ENCODE data around the gene ZBTB39.
"Not testable (repeated sequence)": the region's sequence is repeated elsewhere in the genome, so short reads cannot be mapped to it uniquely, and the experiment has no call there.

The ZBTB39 gene

DNA sequence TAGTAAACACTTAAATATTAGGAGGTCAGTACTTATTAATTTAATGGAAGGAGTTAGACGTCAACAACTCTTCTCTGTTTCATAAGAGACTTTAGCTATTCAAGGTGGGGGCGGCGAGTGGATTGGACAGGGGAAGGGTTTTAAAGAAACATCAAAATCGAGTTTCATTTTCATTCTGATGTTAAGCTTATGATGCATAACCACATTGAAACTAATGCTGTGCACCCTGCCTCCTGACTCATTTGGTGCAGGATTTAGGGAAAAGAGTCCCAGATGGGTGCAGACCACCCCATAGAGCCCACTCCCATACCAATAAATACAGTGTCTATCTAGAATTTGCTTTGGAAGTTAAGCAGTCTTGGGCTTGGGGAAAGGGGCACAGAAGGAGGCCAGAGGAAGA, 7.4 kb downstream of the ZBTB39 start:
- no peak for DNase-seq

DNA sequence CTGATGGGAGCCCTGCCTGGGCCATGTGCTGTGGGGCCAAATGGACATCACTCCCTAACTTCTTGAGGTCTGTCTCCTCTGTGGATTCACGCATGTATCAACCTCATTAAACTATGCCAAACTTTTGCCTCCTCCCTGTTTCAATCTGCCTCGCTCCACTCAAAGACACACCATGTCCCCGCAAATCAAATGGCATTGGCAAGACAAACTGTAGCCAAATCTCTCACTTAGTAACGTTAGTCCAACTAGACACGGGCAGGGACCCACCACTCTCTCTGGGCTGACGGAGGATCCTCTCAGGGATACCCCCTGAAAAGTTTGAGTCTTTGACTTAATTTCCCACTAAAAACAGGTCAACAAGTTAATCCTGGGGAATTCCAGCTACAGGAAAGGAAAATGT, 8.0 kb downstream of the ZBTB39 start:
- DNase-seq = no peak

GRCh38 chr12:56996793-56997545, 9.4 kb downstream of the ZBTB39 start:
- DNase-seq = no peak

DNA sequence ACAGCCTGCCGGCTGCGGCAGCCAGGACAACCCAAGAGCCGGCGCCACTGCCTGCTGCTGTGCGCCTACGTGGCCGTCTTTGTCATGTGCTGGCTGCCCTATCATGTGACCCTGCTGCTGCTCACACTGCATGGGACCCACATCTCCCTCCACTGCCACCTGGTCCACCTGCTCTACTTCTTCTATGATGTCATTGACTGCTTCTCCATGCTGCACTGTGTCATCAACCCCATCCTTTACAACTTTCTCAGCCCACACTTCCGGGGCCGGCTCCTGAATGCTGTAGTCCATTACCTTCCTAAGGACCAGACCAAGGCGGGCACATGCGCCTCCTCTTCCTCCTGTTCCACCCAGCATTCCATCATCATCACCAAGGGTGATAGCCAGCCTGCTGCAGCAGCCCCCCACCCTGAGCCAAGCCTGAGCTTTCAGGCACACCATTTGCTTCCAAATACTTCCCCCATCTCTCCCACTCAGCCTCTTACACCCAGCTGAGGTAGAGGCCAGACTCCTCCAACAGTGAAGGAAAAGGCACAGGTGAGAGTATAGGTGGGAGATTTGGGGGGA, 10.3 kb downstream of the ZBTB39 start:
- DNase-seq = no peak

DNA sequence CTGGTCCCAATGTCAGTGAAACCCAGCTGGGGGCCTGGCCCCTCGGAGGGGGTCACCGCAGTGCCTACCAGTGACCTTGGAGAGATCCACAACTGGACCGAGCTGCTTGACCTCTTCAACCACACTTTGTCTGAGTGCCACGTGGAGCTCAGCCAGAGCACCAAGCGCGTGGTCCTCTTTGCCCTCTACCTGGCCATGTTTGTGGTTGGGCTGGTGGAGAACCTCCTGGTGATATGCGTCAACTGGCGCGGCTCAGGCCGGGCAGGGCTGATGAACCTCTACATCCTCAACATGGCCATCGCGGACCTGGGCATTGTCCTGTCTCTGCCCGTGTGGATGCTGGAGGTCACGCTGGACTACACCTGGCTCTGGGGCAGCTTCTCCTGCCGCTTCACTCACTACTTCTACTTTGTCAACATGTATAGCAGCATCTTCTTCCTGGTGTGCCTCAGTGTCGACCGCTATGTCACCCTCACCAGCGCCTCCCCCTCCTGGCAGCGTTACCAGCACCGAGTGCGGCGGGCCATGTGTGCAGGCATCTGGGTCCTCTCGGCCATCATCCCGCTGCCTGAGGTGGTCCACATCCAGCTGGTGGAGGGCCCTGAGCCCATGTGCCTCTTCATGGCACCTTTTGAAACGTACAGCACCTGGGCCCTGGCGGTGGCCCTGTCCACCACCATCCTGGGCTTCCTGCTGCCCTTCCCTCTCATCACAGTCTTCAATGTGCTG, 11.0 kb downstream of the ZBTB39 start:
- no peak for DNase-seq

DNA sequence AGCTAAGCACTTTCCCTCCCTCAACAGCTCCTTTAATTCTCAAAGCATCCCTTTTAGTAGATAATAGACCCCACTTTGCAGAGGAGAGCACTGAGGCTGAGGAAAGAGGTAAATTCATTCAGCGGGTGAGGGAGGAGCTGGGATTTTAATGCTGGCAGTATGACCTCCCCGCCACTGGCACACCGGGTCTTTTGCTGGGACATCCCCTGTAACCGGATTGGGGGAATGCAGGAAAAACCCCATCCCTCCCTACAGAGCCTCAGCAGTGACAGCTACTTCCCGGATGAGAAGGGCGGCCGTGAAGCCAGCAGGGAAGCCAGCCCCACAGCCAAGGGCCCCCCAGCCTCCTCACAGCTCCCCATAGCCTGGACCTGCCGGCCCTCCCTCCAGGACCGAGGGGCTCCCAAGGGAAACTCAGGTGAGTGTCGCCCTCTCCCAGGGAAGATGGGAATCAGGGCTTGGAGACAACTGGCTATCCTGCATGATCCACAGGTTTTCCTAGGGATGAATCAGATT, 12.1 kb downstream of the ZBTB39 start:
- DNase-seq = no peak

GRCh38 chr12:56993346-56993745, 13.0 kb downstream of the ZBTB39 start:
- DNase-seq = no peak

DNA sequence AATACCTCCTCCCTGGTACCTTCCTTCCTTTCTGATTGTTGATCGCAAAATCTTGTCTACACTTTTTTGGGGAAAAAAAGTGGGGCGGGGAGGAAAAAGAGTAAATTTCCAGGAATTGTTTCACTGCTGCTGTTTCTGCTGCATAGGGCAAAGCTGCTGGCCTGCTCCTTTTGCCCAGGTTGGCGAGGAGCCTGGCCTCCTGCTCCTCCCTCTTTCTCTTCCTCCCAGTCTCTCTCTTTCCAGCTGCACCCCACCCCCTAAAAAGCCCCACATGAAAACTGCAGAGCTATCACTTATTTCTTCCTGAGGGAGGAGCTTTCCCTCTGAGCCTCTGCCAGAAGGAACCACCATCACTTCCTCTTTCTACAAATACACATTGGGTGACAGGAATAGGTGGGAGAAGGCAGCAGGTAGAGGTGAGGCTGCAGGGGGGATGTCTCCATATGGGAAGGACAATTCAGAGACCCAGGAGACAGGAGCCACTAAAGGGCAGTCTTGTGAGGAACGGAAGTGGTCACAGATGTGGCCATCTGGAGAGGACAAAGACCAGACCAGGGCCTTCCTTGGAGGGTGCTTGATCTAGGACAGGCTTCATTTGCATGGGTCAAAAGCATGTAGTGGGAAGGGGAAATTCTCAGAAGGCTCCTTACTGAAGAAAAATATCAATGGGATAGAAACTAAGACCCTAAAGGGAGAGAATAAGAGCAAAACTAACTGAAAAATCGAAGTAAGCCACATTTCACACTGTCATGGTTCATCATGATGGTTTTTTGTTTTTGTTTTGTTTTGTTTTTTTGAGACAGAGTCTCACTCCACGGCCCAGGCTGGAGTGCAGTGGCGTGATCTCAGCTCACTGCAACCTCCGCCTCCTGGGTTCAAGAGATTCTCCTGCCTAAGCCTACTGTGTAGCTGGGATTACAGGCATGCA, 14.8 kb downstream of the ZBTB39 start:
- no peak for DNase-seq

GRCh38 chr12:56990648-56991318, 15.6 kb downstream of the ZBTB39 start:
- no peak for DNase-seq

- DNase-seq = no peak
Observed at GRCh38 chr12:56989861-56990610, 16.3 kb downstream of the ZBTB39 start.

DNA sequence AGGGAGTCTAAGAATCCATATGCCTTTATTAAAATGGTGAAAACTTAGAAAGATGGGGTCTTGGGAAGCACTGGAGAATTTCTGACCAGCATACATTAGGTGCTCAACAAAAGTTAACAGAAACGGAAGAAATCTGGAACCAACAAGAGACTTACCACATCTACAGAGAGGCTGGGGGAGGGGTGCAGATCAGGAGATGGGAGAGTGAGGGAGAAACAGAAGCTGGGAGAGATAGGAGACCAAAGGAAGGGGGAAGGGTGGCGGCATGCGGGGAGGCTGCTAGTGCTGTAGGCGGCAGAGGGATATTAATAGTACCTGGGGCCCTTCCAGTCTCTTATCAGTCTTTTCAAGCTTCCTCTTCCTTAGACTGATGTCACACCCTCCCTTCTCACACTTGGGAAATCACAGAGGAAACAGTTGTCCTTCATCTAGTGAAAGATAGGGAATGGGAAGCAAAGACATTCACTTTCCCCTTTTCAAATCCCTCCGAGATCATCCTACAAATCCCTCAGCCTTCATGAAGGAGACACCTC, 18.1 kb downstream of the ZBTB39 start:
- no peak for DNase-seq

DNA sequence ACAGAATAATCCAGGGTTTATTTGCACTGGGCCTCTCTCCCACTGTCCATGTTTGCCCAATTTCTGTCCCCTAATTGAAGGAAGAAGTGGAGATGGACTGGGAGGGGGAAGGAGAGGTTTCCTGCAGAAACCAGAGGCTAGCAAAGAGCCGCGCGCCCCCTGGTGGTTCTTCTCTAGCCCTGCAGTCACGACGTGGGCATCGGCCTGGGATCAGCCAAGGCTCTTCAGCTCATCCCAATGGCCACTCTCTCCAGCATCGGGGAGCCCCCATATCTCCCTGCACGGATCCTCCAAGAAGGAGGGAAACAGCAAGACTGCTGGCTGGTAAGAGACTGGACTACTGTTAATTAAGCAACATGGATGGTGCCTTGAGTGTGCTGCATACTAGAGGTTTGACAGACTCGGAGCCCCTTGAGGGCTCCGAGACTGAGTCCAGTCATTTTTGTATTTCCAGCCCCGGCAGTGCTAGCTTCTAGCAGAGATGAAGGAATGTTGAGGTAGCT, 18.7 kb downstream of the ZBTB39 start:
- peak; percentile 78 for DNase-seq

DNA sequence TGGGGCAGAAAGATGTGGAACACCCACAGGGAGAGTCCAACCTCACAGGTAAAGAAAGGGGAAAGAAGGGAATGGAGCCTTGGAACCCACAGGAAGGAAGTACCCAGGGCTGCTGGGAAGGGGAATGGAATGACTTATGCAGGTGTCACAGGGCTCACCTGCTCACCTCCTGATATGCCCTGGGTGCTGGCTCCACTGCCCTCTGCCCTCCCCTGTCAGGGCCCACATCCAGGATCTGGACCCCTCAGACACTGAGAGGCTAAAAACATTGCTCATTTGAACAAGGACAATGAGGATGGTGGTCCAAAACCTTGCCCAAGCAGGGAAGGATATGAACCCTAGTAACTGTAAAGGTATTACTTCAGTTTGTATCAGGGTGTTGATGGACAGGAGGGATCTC, 19.3 kb downstream of the ZBTB39 start:
- no peak for DNase-seq

DNA sequence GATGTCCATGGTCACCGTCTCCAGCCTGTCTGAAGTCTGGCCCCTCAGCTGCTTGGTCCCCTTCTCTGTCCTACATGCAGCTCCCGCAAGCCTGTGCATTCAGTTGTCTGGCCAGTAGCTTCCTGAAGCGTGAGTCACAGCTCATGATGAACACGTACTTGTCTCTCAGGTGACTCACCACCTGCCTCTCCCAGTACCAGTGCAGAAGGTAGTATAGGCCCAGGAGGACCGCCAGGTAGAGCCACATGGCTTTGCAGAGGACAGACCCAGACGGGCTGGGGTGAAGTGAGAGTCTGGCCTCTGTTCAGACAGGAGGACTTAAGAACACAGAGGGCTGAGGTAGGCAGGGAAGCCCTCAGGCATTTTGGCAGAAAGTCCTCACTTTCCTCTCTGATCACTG, 20.6 kb downstream of the ZBTB39 start:
- DNase-seq = not testable (repeated sequence)

- no peak for DNase-seq
Observed at GRCh38 chr12:56983386-56983785, 23.0 kb downstream of the ZBTB39 start.

DNA sequence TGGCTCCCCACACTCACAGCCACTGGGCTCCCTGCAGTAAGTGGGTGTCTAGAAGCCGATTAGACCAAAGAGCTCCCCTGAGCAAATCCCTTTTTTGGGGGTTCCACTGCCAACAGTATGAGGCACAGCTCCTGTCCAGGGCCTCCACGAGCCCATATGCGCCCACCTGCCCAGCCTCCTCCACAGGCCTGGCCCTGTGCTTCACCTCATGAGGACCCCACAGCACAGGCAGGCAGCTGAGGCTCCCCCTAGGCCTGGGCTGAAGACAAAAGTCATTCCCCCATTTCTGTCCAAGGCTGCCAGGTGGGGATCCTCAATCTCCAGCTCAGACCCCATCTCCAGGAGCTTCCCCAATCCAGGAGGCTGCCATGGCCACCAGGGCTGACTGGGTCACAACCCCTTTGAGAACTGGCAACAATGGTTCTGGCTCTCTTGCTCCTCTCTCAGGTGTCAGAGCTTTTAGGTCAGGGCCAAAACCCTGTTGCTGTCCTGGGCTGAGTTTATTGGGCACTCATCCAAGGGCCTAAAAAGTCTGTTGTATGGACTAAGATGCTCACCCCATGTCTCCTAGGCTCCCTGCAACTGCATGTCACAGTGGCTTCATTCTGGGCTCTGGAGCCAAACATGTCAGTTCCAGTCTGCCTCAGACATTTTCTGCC, 23.6 kb downstream of the ZBTB39 start:
- DNase-seq = not testable (repeated sequence)

GRCh38 chr12:56980941-56981530, 25.3 kb downstream of the ZBTB39 start:
- no peak for DNase-seq

- no peak for DNase-seq
Observed at GRCh38 chr12:56980268-56980667, 26.1 kb downstream of the ZBTB39 start.

GRCh38 chr12:56979628-56980027, 26.7 kb downstream of the ZBTB39 start:
- DNase-seq = no peak

Data from COR-L47 (cell line).